Neural cell (in vitro differentiated cells): ENCODE data around the gene KBTBD3. TPM values are rescaled to one million over a fixed set of nuclear protein-coding genes. Genes with fewer than 3 reads are reported as not detected.

Experiments
- H2AFZ ChIP-seq: fragments of 200-600, 300-800 bp; sonication (generic), shearing (Covaris generic); 2 replicates; pipeline ENCODE4 v1.6.0; 2014; ENCODE audit warnings: low read depth, mild to moderate bottlenecking, antibody characterized with exemption, low read length, moderate library complexity
- H3F3A ChIP-seq: fragments of 200-600 bp; shearing (Covaris generic); 2 replicates; pipeline ENCODE4 v1.6.1; 2016; ENCODE audit warnings: mild to moderate bottlenecking, moderate library complexity, mixed read lengths, antibody characterized with exemption, low read length; ENCODE audit not compliant: insufficient read depth, poor library complexity, severe bottlenecking
- H3K27ac ChIP-seq: fragments of 200-600, 300-800 bp; sonication (generic), shearing (Covaris generic); 2 replicates; pipeline ENCODE4 v1.5.1; 2014; ENCODE audit warnings: mild to moderate bottlenecking, low read length, moderate library complexity
- H3K27me3 ChIP-seq: fragments of 300-800, 200-600 bp; sonication (generic), shearing (Covaris generic); 2 replicates; pipeline ENCODE4 v1.6.0; 2014; ENCODE audit warnings: mild to moderate bottlenecking, low read depth, low read length, moderate library complexity; ENCODE audit not compliant: insufficient read depth
- H3K36me3 ChIP-seq: fragments of 300-800, 200-600 bp; sonication (generic), shearing (Covaris generic); 2 replicates; pipeline ENCODE4 v1.5.1; 2014; ENCODE audit warnings: mild to moderate bottlenecking, antibody characterized with exemption, low read length, moderate library complexity; ENCODE audit not compliant: insufficient read depth
- H3K4me2 ChIP-seq: fragments of 300-800, 200-600 bp; sonication (generic), shearing (Covaris generic); 2 replicates; pipeline ENCODE4 v1.6.0; 2014; ENCODE audit warnings: mild to moderate bottlenecking, low read length
- H3K4me3 ChIP-seq: fragments of 300-800, 200-600 bp; sonication (generic), shearing (Covaris generic); 2 replicates; pipeline ENCODE4 v1.5.1; 2014; ENCODE audit warnings: mild to moderate bottlenecking, low read length, moderate library complexity
- H3K79me2 ChIP-seq: fragments of 200-600 bp; shearing (Covaris generic); replicated peaks from 2 replicates; pipeline ENCODE4 v1.6.0; 2014; ENCODE audit warnings: mild to moderate bottlenecking, low read length, moderate library complexity; ENCODE audit not compliant: insufficient read depth
- H3K9ac ChIP-seq: fragments of 300-800, 200-600 bp; sonication (generic), shearing (Covaris generic); 2 replicates; pipeline ENCODE4 v1.6.1; 2016; ENCODE audit warnings: mild to moderate bottlenecking, low read length, mixed read lengths
- H3K9me2 ChIP-seq: fragments of 200-600 bp; shearing (Covaris generic); 2 replicates; pipeline ENCODE4 v1.6.1; 2016; ENCODE audit warnings: mild to moderate bottlenecking, low read length, mixed read lengths; ENCODE audit not compliant: insufficient read depth
- H3K9me3 ChIP-seq: fragments of 200-600, 300-800 bp; sonication (generic), shearing (Covaris generic); 2 replicates; pipeline ENCODE4 v1.6.1; 2016; ENCODE audit warnings: mild to moderate bottlenecking, mixed run types, low read length, moderate library complexity, mixed read lengths
- H4K20me1 ChIP-seq: fragments of 200-600 bp; shearing (Covaris generic); 2 replicates; pipeline ENCODE4 v1.6.1; 2016; ENCODE audit warnings: mild to moderate bottlenecking, mixed run types; ENCODE audit not compliant: insufficient read depth
- CTCF ChIP-seq: fragments of 450-650 bp; IDR thresholded peaks from 2 replicates; pipeline ENCODE4 v1.5.1; 2014; ENCODE audit warnings: antibody characterized with exemption, mild to moderate bottlenecking, moderate library complexity; ENCODE audit not compliant: poor library complexity, severe bottlenecking
- EP300 ChIP-seq: fragments of 450-650 bp; conservative IDR thresholded peaks from 2 replicates; pipeline ENCODE4 v1.6.1; 2014; ENCODE audit warnings: antibody characterized with exemption, mild to moderate bottlenecking, moderate library complexity; ENCODE audit not compliant: poor library complexity, severe bottlenecking
- EZH2 ChIP-seq: fragments of 200-600, 300-800 bp; shearing (Covaris generic), sonication (generic); IDR thresholded peaks from 2 replicates; pipeline ENCODE4 v1.6.1; 2014; ENCODE audit warnings: antibody characterized with exemption, low read length, borderline replicate concordance, mild to moderate bottlenecking; ENCODE audit not compliant: insufficient read depth, poor library complexity, severe bottlenecking
- MXI1 ChIP-seq: fragments of 450-650 bp; conservative IDR thresholded peaks from 2 replicates; pipeline ENCODE4 v1.6.1; 2014; ENCODE audit warnings: antibody characterized with exemption, mild to moderate bottlenecking; ENCODE audit not compliant: poor library complexity, severe bottlenecking
- POLR2AphosphoS5 ChIP-seq: IDR thresholded peaks from 2 replicates; pipeline ENCODE4 v1.6.1; 2012
- RAD21 ChIP-seq: fragments of 450-650 bp; conservative IDR thresholded peaks from 2 replicates; pipeline ENCODE4 v1.6.1; 2014; ENCODE audit warnings: antibody characterized with exemption, mild to moderate bottlenecking, moderate library complexity
- REST ChIP-seq: IDR thresholded peaks from 2 replicates; pipeline ENCODE4 v1.6.1; 2012; ENCODE audit warnings: borderline replicate concordance
- SMC3 ChIP-seq: fragments of 450-650 bp; conservative IDR thresholded peaks from 2 replicates; pipeline ENCODE4 v1.6.1; 2014; ENCODE audit warnings: antibody characterized with exemption, mild to moderate bottlenecking, moderate library complexity; ENCODE audit not compliant: poor library complexity
- TAF1 ChIP-seq: IDR thresholded peaks from 2 replicates; pipeline ENCODE4 v1.6.1; 2012; ENCODE audit warnings: low read depth
- polyA plus RNA-seq: library from polyadenylated mRNA; depleted of rRNA; stranded (reverse); fragments of >200 nt; gene quantifications from 2 replicates; pipeline ENCODE4 v1.2.3, GENCODE V29; 2014

Gene KBTBD3
- polyA plus RNA-seq, 1 donor from 2014 or later: 7.3 TPM

GRCh38 chr11:106030609-106031008, 46.5 kb downstream of the KBTBD3 start:
- TF ChIP-seq EP300 (peak; percentile 23), EZH2 (no peak)
- Histone ChIP-seq H2AFZ (no peak overlapping the region), H3K79me2 (no peaks in the 10 kb centered on the region), H3K4me2 (no peak overlapping the region), H4K20me1 (no peaks in the 10 kb centered on the region), H3K27ac (no peak overlapping the region), H3K36me3 (no peaks in the 10 kb centered on the region), H3K9ac (no peak overlapping the region), H3K9me2 (no peaks in the 10 kb centered on the region), H3F3A (no peaks in the 10 kb centered on the region), H3K27me3 (no peaks in the 10 kb centered on the region), H3K4me3 (no peak overlapping the region), H3K9me3 (no peaks in the 10 kb centered on the region)

GRCh38 chr11:106022795-106023275, 54.3 kb downstream of the KBTBD3 start:
- no peaks in the 10 kb centered on the region for H4K20me1 ChIP-seq
- peak overlapping the region; percentile 68 for H3K27ac ChIP-seq
- peaks cover 40% of the 10 kb centered on the region for H3K79me2 ChIP-seq
- H2AFZ ChIP-seq: peak overlapping the region; percentile 61
- no peaks in the 10 kb centered on the region for H3K9me3 ChIP-seq
- no peaks in the 10 kb centered on the region for H3K9me2 ChIP-seq
- no peak for TF ChIP-seq EP300
- TF ChIP-seq EZH2: no peak
- no peak for TF ChIP-seq MXI1
- no peak for TF ChIP-seq TAF1
- TF ChIP-seq REST: no peak
- no peak for TF ChIP-seq SMC3
- no peak for TF ChIP-seq CTCF
- TF ChIP-seq POLR2AphosphoS5: no peak
- TF ChIP-seq RAD21: no peak
- peak overlapping the region; percentile 82 for H3K4me3 ChIP-seq
- no peak overlapping the region for H3K4me2 ChIP-seq
- H3F3A ChIP-seq: no peaks in the 10 kb centered on the region
- no peaks in the 10 kb centered on the region for H3K36me3 ChIP-seq
- H3K9ac ChIP-seq: peak overlapping the region; percentile 63
- no peaks in the 10 kb centered on the region for H3K27me3 ChIP-seq
